GM19238 (cell line): Measurements from ENCODE around the gene SDR42E1.
"Not testable (repeated sequence)": the region's sequence is repeated elsewhere in the genome, so short reads cannot be mapped to it uniquely, and the experiment has no call there.

Source experiments
- DNase-seq: peaks from one replicate; pipeline ENCODE4 v3.0.0; 2011; ENCODE audit warnings: low spot score; ENCODE audit not compliant: insufficient read length

SDR42E1 gene

DNA sequence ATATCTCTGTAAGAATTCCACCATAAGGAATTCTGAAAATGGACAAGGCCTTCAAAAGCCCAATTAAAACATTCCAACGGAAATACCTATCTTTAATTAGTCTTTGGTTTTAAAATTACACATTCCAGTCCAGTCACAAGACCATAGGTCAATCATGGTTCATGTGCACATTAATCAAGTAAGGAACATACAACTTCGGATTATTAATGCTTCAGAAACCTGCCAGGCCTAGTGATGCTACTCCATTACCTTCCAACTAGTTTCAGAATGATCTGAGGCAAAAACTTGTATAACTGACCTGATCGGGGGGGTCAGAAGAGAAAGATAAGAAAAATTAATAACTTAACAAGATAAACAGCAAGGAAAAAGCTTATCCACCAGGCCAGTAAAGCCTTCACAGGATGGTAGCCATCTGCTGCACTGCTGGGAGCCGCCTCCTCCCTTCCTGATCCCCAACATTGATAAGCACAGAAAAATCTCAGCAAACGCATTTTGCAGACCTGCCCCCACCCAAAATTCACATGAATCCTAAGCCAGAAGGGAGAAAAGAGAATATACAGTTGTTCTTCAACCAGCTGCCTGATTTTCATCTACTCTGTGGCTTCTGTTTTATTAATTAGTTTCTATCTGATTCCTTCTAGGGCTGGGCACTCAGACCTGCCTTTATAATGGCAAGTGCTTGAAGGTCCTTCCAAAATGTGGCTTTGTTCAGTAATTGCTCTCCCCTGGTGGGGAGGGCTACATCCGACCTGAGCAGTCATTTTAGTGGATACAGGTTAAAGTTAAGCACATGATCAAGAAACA lies 6.0 kb downstream of the SDR42E1 start:
- no peak for DNase-seq

GRCh38 chr16:82004601-82005000 lies 6.7 kb downstream of the SDR42E1 start:
- no peak for DNase-seq

- no peak for DNase-seq
Measured at GRCh38 chr16:82002831-82003230, 8.4 kb downstream of the SDR42E1 start.

DNA sequence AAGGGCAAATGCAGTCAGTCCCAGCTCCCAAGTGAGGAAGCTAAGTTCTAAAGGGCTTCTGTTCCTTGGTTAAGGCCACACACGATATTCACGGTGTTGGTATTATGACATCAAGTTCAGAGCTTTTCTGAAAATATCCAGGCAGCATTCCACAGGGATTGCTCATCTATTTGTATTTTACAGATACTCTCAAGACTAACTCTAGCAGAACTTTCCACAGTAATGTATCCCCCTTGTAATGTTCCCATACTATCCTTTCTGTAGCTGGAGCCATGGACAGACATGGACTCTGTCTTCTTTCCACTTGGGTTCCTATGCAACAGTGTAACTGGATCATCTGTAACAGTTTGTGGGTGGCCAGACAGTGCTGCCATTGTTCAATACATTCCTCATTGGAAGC lies 13.5 kb downstream of the SDR42E1 start:
- no peak for DNase-seq

DNA sequence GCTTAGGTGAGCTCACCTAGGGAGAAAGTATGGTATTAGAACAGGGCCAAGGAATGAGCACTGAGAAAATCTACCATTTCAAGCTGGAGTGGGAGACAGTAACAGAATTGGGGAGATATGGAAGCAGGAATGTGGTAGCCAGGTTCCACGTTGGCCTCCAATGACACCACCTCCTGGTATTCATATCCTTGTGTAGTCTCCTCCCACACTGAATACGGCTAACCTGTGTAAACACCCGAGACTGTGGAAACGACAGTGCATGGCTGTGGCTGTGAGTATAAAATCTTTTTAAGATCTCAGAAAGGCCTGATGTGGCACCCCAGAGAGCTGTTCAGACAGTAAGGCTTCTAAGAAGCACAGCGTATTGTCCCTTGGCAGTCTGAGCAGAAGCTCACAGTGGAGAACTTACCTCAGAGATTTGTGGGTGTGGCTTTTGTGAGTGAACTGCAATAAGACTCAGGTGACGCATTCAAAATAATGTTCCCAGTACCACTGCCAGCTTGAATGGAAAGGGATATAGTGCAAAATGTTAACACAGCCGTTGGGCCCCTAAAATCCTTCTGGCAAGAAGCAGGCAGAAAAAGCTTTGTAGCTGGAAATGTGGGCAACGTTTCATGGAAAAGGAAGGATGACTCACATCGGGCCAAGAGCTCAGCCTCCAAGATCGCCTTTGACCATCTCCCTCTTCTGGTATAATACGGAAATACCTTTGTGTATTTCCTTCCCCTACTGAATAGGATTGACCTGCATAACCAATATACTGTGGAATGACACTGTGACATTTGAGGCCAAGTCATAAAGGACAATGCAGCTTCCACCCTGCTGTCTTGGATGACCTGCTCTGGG lies 14.4 kb downstream of the SDR42E1 start:
- no peak for DNase-seq

- DNase-seq: no peak
Measured at GRCh38 chr16:81995651-81996050, 15.6 kb downstream of the SDR42E1 start.

DNA sequence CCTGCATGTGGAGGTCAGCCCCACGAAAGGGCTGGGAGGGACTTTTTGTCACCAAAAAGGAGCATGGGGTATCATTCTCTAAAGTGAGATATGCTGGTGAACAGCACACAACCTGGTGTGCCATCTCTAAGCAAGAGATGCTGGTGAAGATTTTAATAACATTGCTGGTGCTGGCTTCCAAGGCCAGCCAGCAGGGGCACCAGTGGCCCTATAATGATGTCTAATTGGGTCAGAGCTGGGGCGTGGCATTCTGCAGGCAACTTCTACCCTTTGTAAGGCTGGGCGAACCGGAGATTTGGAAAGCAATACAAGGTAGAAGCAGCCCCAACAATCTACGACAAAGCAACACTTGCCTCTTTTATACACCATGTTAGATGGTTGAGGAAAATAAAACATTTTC lies 16.8 kb downstream of the SDR42E1 start:
- no peak for DNase-seq

- DNase-seq: no peak
Measured at GRCh38 chr16:81992859-81993258, 18.4 kb downstream of the SDR42E1 start.

DNA sequence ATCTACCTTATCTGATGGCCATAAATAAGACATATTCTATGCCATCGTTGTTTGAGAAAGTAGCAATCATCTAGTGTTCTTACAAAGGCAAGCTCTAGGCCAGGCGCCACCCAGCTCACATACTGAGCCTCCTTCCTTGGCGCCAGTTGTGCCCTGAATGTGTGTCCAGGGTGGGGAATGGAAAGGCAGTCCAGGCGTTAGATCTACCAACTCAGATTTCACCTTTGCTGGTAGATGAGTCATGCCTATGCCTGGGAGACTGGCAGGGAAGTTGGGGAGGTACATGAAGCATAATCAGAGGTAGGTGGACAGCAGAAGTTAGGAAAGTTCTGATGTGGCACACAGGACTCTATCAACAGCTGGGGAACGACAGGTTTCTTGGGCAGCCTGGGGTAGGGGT lies 23.6 kb downstream of the SDR42E1 start:
- no peak for DNase-seq

DNA sequence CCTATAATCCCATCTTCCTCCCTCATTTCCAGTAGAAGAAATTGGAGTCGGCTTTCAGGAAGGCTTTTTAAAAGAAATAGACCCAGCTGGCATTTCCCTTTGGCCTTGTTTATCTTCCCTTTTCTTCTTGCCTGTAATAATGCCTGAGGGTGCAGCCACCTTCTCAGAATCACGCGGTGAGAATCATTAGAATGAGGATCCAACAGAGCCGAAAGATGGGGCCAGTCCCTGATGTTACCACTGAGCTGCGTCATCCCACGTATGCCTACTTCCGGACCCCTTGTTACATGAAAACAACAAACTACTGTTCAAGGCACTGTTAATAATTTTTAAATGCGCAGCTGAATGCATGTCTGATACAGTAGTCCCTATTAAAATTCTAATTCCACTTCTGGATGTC lies 24.1 kb downstream of the SDR42E1 start:
- no peak for DNase-seq

- DNase-seq: not testable (repeated sequence)
Measured at GRCh38 chr16:81977335-81977942, 33.8 kb downstream of the SDR42E1 start.

DNA sequence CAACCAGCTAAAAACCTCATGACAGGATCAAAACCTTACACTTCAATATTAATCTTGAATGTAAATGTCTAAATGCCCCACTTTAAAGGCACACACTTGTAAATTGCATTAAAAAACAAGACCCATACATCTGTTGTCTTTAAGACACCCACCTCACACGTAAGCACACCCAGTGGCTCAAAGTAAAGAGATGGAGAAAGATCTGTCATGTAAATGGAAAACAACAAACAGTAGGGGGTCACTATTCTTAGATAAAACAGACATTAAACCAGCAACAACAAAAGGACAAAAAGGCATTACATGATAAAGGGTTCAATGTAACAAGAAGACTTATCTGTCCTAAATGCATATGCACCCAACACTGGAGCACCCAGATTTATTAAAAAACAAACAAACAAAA lies 35.6 kb downstream of the SDR42E1 start:
- DNase-seq: no peak

- no peak for DNase-seq
Measured at GRCh38 chr16:81973737-81974136, 37.5 kb downstream of the SDR42E1 start.

GRCh38 chr16:81971853-81972252 lies 39.4 kb downstream of the SDR42E1 start:
- no peak for DNase-seq

- no peak for DNase-seq
Measured at GRCh38 chr16:81967358-81967757, 43.9 kb downstream of the SDR42E1 start.

DNA sequence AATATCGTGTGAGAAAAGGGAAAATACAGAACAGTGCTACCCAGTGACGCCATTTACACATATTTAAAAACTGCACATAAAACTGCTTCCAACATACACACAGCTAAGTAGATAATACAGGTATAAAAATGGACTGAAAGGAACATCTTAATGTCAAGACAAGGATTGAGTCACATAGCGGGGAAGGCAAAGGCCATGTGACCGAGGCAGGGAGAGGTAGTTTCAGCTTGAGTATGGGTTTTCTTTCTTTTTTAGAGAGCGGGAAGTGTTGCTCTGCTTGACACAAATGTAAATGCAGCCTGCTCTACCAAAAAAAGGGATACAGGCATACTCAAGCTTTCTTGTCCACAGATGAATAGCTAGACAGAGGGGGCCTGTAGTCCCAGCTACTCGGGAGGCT lies 46.5 kb downstream of the SDR42E1 start:
- no peak for DNase-seq

DNA sequence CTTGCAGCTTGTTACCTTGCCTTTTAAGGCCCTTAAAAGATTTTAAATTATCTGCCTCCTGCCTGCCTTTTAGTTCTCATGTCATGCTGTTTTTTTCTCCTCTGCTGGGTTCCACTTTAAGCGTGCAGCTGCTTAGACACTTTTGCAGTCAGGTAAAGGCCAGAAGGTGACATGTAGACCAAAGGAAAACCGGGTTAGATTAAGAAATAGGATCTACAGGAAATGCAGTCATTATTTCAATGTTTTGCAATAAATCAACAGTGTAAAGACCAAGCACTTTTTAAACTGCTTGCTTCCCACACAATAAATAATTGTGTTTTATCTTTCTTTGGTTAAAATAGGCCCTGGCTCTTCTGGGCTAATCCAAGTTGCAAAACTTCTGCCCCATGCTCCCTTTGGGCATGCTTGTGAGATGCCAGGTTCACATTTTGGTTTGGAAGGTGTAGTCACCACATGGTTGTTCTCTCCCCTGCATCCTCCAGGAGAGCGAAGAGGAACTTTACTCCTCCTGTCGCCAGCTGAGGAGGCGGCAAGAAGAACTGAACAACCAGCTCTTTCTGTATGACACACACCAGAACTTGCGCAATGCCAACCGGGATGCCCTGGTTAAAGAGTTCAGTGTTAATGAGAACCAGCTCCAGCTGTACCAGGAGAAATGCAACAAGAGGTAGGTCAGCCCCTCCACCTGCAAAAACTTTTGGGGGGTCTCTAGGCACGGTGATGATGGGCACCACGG lies 54.9 kb downstream of the SDR42E1 start:
- DNase-seq: no peak

DNA sequence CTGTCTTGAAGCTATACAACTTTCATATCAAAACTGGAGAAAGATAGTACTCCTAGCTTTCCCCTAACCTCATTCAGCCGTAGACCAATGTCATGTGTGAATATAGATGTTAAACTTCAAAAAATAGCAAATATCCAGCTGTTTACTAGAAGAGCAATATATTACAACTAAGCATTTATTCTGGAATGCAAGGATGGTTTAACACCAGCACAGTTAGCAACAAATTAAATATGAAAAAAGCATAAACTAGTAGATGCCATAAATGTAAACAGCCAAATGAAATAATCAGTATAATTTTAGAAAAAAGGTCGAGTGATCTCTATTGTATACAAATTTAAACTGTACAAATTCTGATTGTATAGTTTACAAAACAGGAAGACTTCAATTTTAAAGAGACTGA lies 59.7 kb downstream of the SDR42E1 start:
- no peak for DNase-seq

- no peak for DNase-seq
Measured at GRCh38 chr16:81946206-81946605, 65.1 kb downstream of the SDR42E1 start.

DNA sequence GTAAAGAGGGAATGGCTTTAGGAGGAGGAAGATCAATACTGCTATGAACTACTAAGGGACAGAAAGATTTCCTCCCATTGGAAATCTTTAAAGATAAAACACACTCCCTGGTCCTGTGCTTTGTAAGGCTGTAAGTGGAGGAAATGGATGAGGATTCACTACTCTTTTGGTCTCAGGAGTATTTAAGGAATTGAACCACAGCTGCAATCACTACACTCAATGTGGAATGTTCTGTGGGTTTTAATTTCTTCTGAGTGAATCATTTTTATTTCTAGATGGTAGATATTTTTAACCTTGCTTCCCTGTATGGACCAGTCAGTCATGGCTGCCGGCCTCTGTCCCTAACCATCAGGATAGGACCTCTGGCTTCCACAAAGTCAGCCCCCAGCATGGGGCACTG lies 65.6 kb downstream of the SDR42E1 start:
- no peak for DNase-seq

GRCh38 chr16:81942007-81942601 lies 69.2 kb downstream of the SDR42E1 start:
- no peak for DNase-seq
